Neural cell (in vitro differentiated cells): ENCODE results near the gene HBM. TPM values are rescaled to one million over a fixed set of nuclear protein-coding genes. Genes with fewer than 3 reads are reported as not detected.

Experiments used
- H2AFZ ChIP-seq: fragments of 200-600, 300-800 bp; sonication (generic), shearing (Covaris generic); 2 replicates; pipeline ENCODE4 v1.6.0; 2014; ENCODE audit warnings: low read depth, mild to moderate bottlenecking, antibody characterized with exemption, low read length, moderate library complexity
- H3F3A ChIP-seq: fragments of 200-600 bp; shearing (Covaris generic); 2 replicates; pipeline ENCODE4 v1.6.1; 2016; ENCODE audit warnings: mild to moderate bottlenecking, moderate library complexity, mixed read lengths, antibody characterized with exemption, low read length; ENCODE audit not compliant: insufficient read depth, poor library complexity, severe bottlenecking
- H3K27ac ChIP-seq: fragments of 200-600, 300-800 bp; sonication (generic), shearing (Covaris generic); 2 replicates; pipeline ENCODE4 v1.5.1; 2014; ENCODE audit warnings: mild to moderate bottlenecking, low read length, moderate library complexity
- H3K27me3 ChIP-seq: fragments of 300-800, 200-600 bp; sonication (generic), shearing (Covaris generic); 2 replicates; pipeline ENCODE4 v1.6.0; 2014; ENCODE audit warnings: mild to moderate bottlenecking, low read depth, low read length, moderate library complexity; ENCODE audit not compliant: insufficient read depth
- H3K36me3 ChIP-seq: fragments of 300-800, 200-600 bp; sonication (generic), shearing (Covaris generic); 2 replicates; pipeline ENCODE4 v1.5.1; 2014; ENCODE audit warnings: mild to moderate bottlenecking, antibody characterized with exemption, low read length, moderate library complexity; ENCODE audit not compliant: insufficient read depth
- H3K4me2 ChIP-seq: fragments of 300-800, 200-600 bp; sonication (generic), shearing (Covaris generic); 2 replicates; pipeline ENCODE4 v1.6.0; 2014; ENCODE audit warnings: mild to moderate bottlenecking, low read length
- H3K4me3 ChIP-seq: fragments of 300-800, 200-600 bp; sonication (generic), shearing (Covaris generic); 2 replicates; pipeline ENCODE4 v1.5.1; 2014; ENCODE audit warnings: mild to moderate bottlenecking, low read length, moderate library complexity
- H3K79me2 ChIP-seq: fragments of 200-600 bp; shearing (Covaris generic); replicated peaks from 2 replicates; pipeline ENCODE4 v1.6.0; 2014; ENCODE audit warnings: mild to moderate bottlenecking, low read length, moderate library complexity; ENCODE audit not compliant: insufficient read depth
- H3K9ac ChIP-seq: fragments of 300-800, 200-600 bp; sonication (generic), shearing (Covaris generic); 2 replicates; pipeline ENCODE4 v1.6.1; 2016; ENCODE audit warnings: mild to moderate bottlenecking, low read length, mixed read lengths
- H3K9me2 ChIP-seq: fragments of 200-600 bp; shearing (Covaris generic); 2 replicates; pipeline ENCODE4 v1.6.1; 2016; ENCODE audit warnings: mild to moderate bottlenecking, low read length, mixed read lengths; ENCODE audit not compliant: insufficient read depth
- H3K9me3 ChIP-seq: fragments of 200-600, 300-800 bp; sonication (generic), shearing (Covaris generic); 2 replicates; pipeline ENCODE4 v1.6.1; 2016; ENCODE audit warnings: mild to moderate bottlenecking, mixed run types, low read length, moderate library complexity, mixed read lengths
- H4K20me1 ChIP-seq: fragments of 200-600 bp; shearing (Covaris generic); 2 replicates; pipeline ENCODE4 v1.6.1; 2016; ENCODE audit warnings: mild to moderate bottlenecking, mixed run types; ENCODE audit not compliant: insufficient read depth
- EP300 ChIP-seq: fragments of 450-650 bp; conservative IDR thresholded peaks from 2 replicates; pipeline ENCODE4 v1.6.1; 2014; ENCODE audit warnings: antibody characterized with exemption, mild to moderate bottlenecking, moderate library complexity; ENCODE audit not compliant: poor library complexity, severe bottlenecking
- EZH2 ChIP-seq: fragments of 200-600, 300-800 bp; shearing (Covaris generic), sonication (generic); IDR thresholded peaks from 2 replicates; pipeline ENCODE4 v1.6.1; 2014; ENCODE audit warnings: antibody characterized with exemption, low read length, borderline replicate concordance, mild to moderate bottlenecking; ENCODE audit not compliant: insufficient read depth, poor library complexity, severe bottlenecking
- MXI1 ChIP-seq: fragments of 450-650 bp; conservative IDR thresholded peaks from 2 replicates; pipeline ENCODE4 v1.6.1; 2014; ENCODE audit warnings: antibody characterized with exemption, mild to moderate bottlenecking; ENCODE audit not compliant: poor library complexity, severe bottlenecking
- POLR2AphosphoS5 ChIP-seq: IDR thresholded peaks from 2 replicates; pipeline ENCODE4 v1.6.1; 2012
- RAD21 ChIP-seq: fragments of 450-650 bp; conservative IDR thresholded peaks from 2 replicates; pipeline ENCODE4 v1.6.1; 2014; ENCODE audit warnings: antibody characterized with exemption, mild to moderate bottlenecking, moderate library complexity
- REST ChIP-seq: IDR thresholded peaks from 2 replicates; pipeline ENCODE4 v1.6.1; 2012; ENCODE audit warnings: borderline replicate concordance
- SMC3 ChIP-seq: fragments of 450-650 bp; conservative IDR thresholded peaks from 2 replicates; pipeline ENCODE4 v1.6.1; 2014; ENCODE audit warnings: antibody characterized with exemption, mild to moderate bottlenecking, moderate library complexity; ENCODE audit not compliant: poor library complexity
- TAF1 ChIP-seq: IDR thresholded peaks from 2 replicates; pipeline ENCODE4 v1.6.1; 2012; ENCODE audit warnings: low read depth
- polyA plus RNA-seq: library from polyadenylated mRNA; depleted of rRNA; stranded (reverse); fragments of >200 nt; gene quantifications from 2 replicates; pipeline ENCODE4 v1.2.3, GENCODE V29; 2014
- TF ChIP-seq, protein P1 (sequence below): fragments of 450-650 bp; IDR thresholded peaks from 2 replicates; pipeline ENCODE4 v1.5.1; 2014; ENCODE audit warnings: antibody characterized with exemption, mild to moderate bottlenecking, moderate library complexity; ENCODE audit not compliant: poor library complexity, severe bottlenecking

The HBM gene
- polyA plus RNA-seq, 1 donor from 2014 or later, result not detected

DNA sequence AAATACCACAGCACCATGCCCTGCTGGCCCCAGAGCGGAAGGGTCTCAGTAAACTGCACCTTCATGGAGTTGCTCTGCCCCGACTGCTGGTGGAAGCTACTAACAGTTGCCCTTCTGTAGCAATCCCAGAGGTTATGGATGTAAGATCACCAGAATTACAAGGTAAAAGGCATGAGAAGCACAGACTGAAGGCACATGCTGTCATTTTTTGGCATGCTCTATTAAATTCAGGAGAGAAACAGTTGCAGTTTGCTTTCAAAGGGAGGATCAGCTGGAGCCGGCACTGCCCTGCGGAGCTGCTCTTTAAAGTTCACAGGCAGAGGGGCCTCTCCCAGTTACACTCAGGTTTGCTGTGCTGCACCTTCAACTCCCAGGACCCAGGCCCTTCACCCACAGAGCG lies 46.5 kb upstream of the HBM start:
- H3K9ac ChIP-seq, result no peak overlapping the region
- no peaks in the 10 kb centered on the region for H3K27me3 ChIP-seq
- no peak overlapping the region for H3K4me2 ChIP-seq
- no peaks in the 10 kb centered on the region for H4K20me1 ChIP-seq
- H3K4me3 ChIP-seq, result no peak overlapping the region
- no peaks in the 10 kb centered on the region for H3F3A ChIP-seq
- H3K9me3 ChIP-seq, result no peaks in the 10 kb centered on the region
- no peak overlapping the region for H2AFZ ChIP-seq
- no peak for TF ChIP-seq RAD21
- TF ChIP-seq, protein P1, sequence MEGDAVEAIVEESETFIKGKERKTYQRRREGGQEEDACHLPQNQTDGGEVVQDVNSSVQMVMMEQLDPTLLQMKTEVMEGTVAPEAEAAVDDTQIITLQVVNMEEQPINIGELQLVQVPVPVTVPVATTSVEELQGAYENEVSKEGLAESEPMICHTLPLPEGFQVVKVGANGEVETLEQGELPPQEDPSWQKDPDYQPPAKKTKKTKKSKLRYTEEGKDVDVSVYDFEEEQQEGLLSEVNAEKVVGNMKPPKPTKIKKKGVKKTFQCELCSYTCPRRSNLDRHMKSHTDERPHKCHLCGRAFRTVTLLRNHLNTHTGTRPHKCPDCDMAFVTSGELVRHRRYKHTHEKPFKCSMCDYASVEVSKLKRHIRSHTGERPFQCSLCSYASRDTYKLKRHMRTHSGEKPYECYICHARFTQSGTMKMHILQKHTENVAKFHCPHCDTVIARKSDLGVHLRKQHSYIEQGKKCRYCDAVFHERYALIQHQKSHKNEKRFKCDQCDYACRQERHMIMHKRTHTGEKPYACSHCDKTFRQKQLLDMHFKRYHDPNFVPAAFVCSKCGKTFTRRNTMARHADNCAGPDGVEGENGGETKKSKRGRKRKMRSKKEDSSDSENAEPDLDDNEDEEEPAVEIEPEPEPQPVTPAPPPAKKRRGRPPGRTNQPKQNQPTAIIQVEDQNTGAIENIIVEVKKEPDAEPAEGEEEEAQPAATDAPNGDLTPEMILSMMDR, result no peak
- TF ChIP-seq TAF1, result no peak
- no peak for TF ChIP-seq SMC3
- no peak for TF ChIP-seq EZH2
- no peak for TF ChIP-seq MXI1
- no peak for TF ChIP-seq POLR2AphosphoS5
- no peak for TF ChIP-seq EP300
- no peak overlapping the region for H3K27ac ChIP-seq
- no peaks in the 10 kb centered on the region for H3K9me2 ChIP-seq
- H3K36me3 ChIP-seq, result no peaks in the 10 kb centered on the region
- H3K79me2 ChIP-seq, result no peaks in the 10 kb centered on the region

DNA sequence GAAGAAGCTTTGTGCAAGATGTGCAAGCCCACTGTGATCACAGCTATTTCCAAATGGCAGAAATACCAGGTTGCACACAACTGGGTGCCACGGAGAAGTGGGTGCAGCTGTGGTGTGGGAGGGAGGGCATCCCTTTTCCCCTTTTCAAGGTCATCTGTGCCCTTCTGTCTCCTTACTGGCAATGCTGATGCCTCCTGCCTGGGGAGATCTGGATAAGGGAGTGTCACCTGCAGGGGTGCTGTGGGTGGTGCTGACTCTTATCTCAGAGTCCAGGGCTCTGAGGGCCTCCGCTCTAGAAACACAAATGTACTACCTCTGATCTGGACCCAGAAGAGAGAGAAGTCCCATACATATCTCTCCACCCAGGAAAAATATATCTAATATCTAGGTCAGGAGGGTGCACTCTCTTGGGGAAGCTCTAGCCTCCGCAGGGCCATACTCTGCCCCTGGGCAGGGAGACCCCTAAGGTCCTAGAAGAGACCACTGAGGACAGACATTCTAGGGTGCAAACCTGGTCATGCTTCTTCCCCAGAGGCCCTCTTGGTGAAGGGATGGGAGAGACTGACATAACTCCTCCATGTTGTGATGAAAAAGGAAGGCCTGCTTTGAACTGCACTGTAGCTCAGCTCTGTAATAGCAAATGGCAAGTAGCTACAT lies 45.8 kb upstream of the HBM start:
- no peaks in the 10 kb centered on the region for H3K79me2 ChIP-seq
- H3K9me2 ChIP-seq, result no peaks in the 10 kb centered on the region
- H3K4me3 ChIP-seq, result no peak overlapping the region
- no peak for TF ChIP-seq EP300
- TF ChIP-seq POLR2AphosphoS5, result no peak
- TF ChIP-seq RAD21, result no peak
- TF ChIP-seq TAF1, result no peak
- no peak for TF ChIP-seq MXI1
- no peak for TF ChIP-seq REST
- no peak for TF ChIP-seq SMC3
- no peak for TF ChIP-seq EZH2
- TF ChIP-seq, protein P1, result no peak
- no peaks in the 10 kb centered on the region for H4K20me1 ChIP-seq
- H3K27ac ChIP-seq, result no peak overlapping the region
- H3F3A ChIP-seq, result no peaks in the 10 kb centered on the region
- no peak overlapping the region for H2AFZ ChIP-seq
- H3K9ac ChIP-seq, result no peak overlapping the region
- H3K9me3 ChIP-seq, result no peaks in the 10 kb centered on the region
- H3K4me2 ChIP-seq, result no peak overlapping the region
- H3K36me3 ChIP-seq, result no peaks in the 10 kb centered on the region
- no peaks in the 10 kb centered on the region for H3K27me3 ChIP-seq
